GM13976 (cell line): ENCODE data around the gene RASSF8.

Experiments used
- DNase-seq: peaks from one replicate; pipeline ENCODE4 v3.0.0; 2012; ENCODE audit warnings: low spot score
- CTCF ChIP-seq: IDR thresholded peaks from 2 replicates; pipeline ENCODE4 v1.5.1; 2012; ENCODE audit warnings: borderline replicate concordance, mild to moderate bottlenecking; ENCODE audit not compliant: insufficient read depth; ENCODE audit errors: extremely low read depth, missing control alignments, control extremely low read depth
- in situ Hi-C: fragments of 300-500 bp; cut with MboI; formaldehyde crosslinking; loops from one replicate; pipeline ENCODE4 v1.12.0; 2022; ENCODE audit warnings: low sequenced_read_pairs, mixed read lengths, inconsistent platforms; ENCODE audit not compliant: unreplicated experiment

Gene RASSF8

GRCh38 chr12:25940886-25941285 lies 17.6 kb upstream of the RASSF8 start:
- no peak for DNase-seq
- in situ Hi-C loops = no loop called here
- no peak for TF ChIP-seq CTCF

GRCh38 chr12:25942709-25943108 lies 15.8 kb upstream of the RASSF8 start:
- TF ChIP-seq CTCF = no peak
- no peak for DNase-seq
- in situ Hi-C loops = no loop called here

GRCh38 chr12:25943940-25944339 lies 14.5 kb upstream of the RASSF8 start:
- DNase-seq = no peak
- in situ Hi-C loops = no loop called here
- TF ChIP-seq CTCF = no peak

GRCh38 chr12:25949343-25949742 lies 9.1 kb upstream of the RASSF8 start:
- no peak for TF ChIP-seq CTCF
- no peak for DNase-seq
- in situ Hi-C loops = no loop called here

- DNase-seq = no peak
- no peak for TF ChIP-seq CTCF
- in situ Hi-C loops = no loop called here
Observed at GRCh38 chr12:25950329-25951115, 8.0 kb upstream of the RASSF8 start.

GRCh38 chr12:25957793-25958427 lies 572 bp upstream of the RASSF8 start:
- in situ Hi-C loops = no loop called here
- no peak for TF ChIP-seq CTCF
- DNase-seq = no peak
